ENCODE data around the gene OR8S1. TPM values are rescaled to one million over a fixed set of nuclear protein-coding genes. Genes with fewer than 3 reads are reported as not detected.
"Not testable (repeated sequence)": the region's sequence is repeated elsewhere in the genome, so short reads cannot be mapped to it uniquely, and the experiment has no call there.

Gene OR8S1
- total and polyA plus RNA-seq, 12 donors, result 0.11 TPM; not detected in 11

GRCh38 chr12:48489012-48489411, 36.4 kb upstream of the OR8S1 start:
- intact Hi-C loops (cut with DNase I), result no loop called here
- no peaks in the 10 kb centered on the region for H3K4me1 ChIP-seq (replicated peaks in 1 of 2)
- no peak overlapping the region for H3K4me3 ChIP-seq
- H3K27me3 ChIP-seq, result peaks cover 3% of the 10 kb centered on the region
- H3K9me3 ChIP-seq (replicated peaks in 1 of 3), result no peaks in the 10 kb centered on the region
- 77 to 88% (median 81%) methylated on average over 2 of the region's 2 CpGs for WGBS, 4 donors
- TF ChIP-seq CTCF (IDR thresholded peaks at IDR 0.05) (no peak), POLR2A (IDR thresholded peaks at IDR 0.05) (no peak)
- DNase-seq, result no peak
- no peak overlapping the region for H3K27ac ChIP-seq
- H3K36me3 ChIP-seq (replicated peaks in 1 of 2), result no peaks in the 10 kb centered on the region

DNA sequence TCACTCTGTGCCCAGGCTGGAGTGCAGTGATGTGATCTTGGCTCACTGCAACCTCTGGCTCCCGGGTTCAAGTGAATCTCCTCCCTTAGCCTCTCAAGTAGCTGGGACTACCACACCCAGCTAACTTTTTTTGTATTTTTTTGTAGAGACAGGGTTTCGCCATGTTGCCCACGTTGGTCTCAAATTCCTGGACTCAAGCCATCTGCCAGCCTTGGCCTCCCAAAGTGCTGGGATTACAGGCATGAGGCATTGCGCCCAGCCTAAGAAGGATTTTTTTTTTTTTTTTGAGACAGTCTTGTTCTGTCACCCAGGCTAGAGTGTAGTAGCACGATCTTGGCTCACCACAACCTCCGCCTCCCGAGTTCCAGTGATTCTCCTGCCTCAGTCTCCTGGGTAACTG, 36.0 kb upstream of the OR8S1 start:
- H3K4me1 ChIP-seq (replicated peaks in 1 of 2); H3K4me3 ChIP-seq; DNase-seq; H3K36me3 ChIP-seq (replicated peaks in 1 of 2); H3K27ac ChIP-seq; H3K27me3 ChIP-seq; H3K9me3 ChIP-seq (replicated peaks in 1 of 3); intact Hi-C loops (cut with DNase I): not testable (repeated sequence)
- 78 to 90% (median 80%) methylated on average over 7 of the region's 7 CpGs for WGBS, 4 donors

- H3K4me1 ChIP-seq (replicated peaks in 1 of 2); DNase-seq; H3K27ac ChIP-seq; H3K27me3 ChIP-seq; intact Hi-C loops (cut with DNase I); H3K4me3 ChIP-seq; H3K36me3 ChIP-seq (replicated peaks in 1 of 2); H3K9me3 ChIP-seq (replicated peaks in 1 of 3): not testable (repeated sequence)
- WGBS, 4 donors, result 92 to 96% methylated on average over 25 to 29 of the region's 32 CpGs; no CpG with 5 or more reads in 2 of the 4 donors
These were observed 25.2 kb upstream of the OR8S1 start for GRCh38 chr12:48500281-48500680.

- intact Hi-C loops (cut with DNase I), result not testable (repeated sequence)
These were observed 18.6 kb upstream of the OR8S1 start for GRCh38 chr12:48506836-48507235.

GRCh38 chr12:48508987-48509386, 16.4 kb upstream of the OR8S1 start:
- intact Hi-C loops (cut with DNase I), result no loop called here
- no peak overlapping the region for H3K4me3 ChIP-seq
- no peaks in the 10 kb centered on the region for H3K27me3 ChIP-seq
- no peak for DNase-seq
- no peak overlapping the region for H3K27ac ChIP-seq
- no peaks in the 10 kb centered on the region for H3K36me3 ChIP-seq (replicated peaks in 1 of 2)
- H3K9me3 ChIP-seq (replicated peaks in 1 of 3), result no peaks in the 10 kb centered on the region
- 59 to 71% (median 65%) methylated on average over 2 of the region's 2 CpGs for WGBS, 4 donors
- H3K4me1 ChIP-seq (replicated peaks in 1 of 2), result no peaks in the 10 kb centered on the region
- TF ChIP-seq POLR2A (IDR thresholded peaks at IDR 0.05), result no peak
- no peak for TF ChIP-seq CTCF (IDR thresholded peaks at IDR 0.05)

More at GRCh38 chr12:48506836-48507235, 18.6 kb upstream of the OR8S1 start:
- not testable (repeated sequence) for H3K27me3 ChIP-seq; H3K27ac ChIP-seq; H3K4me1 ChIP-seq (replicated peaks in 1 of 2); H3K4me3 ChIP-seq; H3K9me3 ChIP-seq (replicated peaks in 1 of 3); H3K36me3 ChIP-seq (replicated peaks in 1 of 2); DNase-seq
- WGBS, 4 donors, result 62 to 69% (median 64%) methylated on average over 2 of the region's 2 CpGs

DNA sequence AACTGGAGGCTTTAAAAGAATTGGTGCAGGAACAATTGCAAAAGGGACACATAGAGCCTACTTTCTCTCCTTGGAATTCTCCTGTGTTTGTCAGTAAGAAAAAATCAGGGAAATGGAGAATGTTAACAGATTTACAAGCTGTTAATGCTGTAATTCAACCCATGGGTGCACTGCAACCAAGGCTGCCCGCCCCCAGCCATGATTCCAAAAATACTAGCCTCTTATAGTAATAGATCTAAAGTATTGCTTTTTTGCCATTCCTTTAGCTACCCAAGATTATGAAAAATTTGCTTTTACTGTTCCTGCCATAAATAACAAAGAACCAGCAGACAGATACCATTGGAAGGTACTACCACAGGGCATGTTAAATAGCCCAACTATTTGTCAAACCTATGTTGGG, 15.3 kb upstream of the OR8S1 start:
- Histone ChIP-seq H3K27ac (no peak overlapping the region), H3K9me3 (replicated peaks in 1 of 3) (no peaks in the 10 kb centered on the region), H3K4me1 (replicated peaks in 1 of 2) (no peaks in the 10 kb centered on the region), H3K4me3 (no peak overlapping the region), H3K36me3 (replicated peaks in 1 of 2) (no peaks in the 10 kb centered on the region), H3K27me3 (no peaks in the 10 kb centered on the region)
- TF ChIP-seq CTCF (IDR thresholded peaks at IDR 0.05) (no peak), POLR2A (IDR thresholded peaks at IDR 0.05) (no peak)
- intact Hi-C loops (cut with DNase I), result no loop called here
- WGBS, 4 donors, result 9 to 47% (median 24%) methylated on average over 1 of the region's 1 CpG
- no peak for DNase-seq
